GM12874 (cell line): Measurements from ENCODE around the gene RNU7-1.

ENCODE experiments used
- CTCF ChIP-seq: IDR thresholded peaks from 2 replicates; pipeline ENCODE4 v1.5.1; 2011; ENCODE audit warnings: low read depth, mild to moderate bottlenecking, control low read depth, low read length, moderate library complexity; ENCODE audit not compliant: insufficient read depth

The RNU7-1 gene

DNA sequence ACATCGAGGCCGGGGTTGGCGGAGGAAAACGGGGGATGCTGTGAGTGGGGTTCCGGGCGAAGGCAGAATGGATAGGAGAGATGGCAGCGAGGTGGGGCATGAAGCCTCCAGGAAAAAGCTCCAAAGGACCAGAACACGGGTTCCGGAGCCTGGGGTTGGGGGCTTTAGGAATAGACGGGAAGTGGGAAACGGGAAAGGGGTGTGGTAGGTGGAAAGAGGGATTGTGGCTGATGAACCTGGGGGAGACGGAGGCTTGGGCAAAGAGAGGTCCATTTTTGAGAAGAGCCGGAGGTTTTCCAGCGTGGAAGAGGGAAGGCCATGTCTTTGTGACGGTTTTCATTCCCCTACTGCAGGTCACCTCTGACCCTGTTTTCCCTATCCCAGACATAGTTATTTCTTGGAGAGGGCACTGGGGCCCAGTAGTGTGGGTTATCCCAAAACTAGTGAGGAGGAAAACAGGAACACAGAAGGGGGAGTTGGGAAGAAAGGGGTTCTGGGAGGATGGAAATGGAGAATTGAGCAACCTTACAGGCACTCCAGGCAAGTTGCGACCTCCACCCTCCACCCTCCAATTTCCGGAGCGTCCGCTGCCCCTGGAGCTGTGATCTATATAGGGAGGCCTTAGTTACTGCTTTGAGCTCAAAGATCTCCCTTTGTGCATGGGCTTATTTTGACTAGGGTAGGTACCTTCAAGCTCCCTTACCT lies 14.8 kb upstream of the RNU7-1 start:
- TF ChIP-seq CTCF = no peak

DNA sequence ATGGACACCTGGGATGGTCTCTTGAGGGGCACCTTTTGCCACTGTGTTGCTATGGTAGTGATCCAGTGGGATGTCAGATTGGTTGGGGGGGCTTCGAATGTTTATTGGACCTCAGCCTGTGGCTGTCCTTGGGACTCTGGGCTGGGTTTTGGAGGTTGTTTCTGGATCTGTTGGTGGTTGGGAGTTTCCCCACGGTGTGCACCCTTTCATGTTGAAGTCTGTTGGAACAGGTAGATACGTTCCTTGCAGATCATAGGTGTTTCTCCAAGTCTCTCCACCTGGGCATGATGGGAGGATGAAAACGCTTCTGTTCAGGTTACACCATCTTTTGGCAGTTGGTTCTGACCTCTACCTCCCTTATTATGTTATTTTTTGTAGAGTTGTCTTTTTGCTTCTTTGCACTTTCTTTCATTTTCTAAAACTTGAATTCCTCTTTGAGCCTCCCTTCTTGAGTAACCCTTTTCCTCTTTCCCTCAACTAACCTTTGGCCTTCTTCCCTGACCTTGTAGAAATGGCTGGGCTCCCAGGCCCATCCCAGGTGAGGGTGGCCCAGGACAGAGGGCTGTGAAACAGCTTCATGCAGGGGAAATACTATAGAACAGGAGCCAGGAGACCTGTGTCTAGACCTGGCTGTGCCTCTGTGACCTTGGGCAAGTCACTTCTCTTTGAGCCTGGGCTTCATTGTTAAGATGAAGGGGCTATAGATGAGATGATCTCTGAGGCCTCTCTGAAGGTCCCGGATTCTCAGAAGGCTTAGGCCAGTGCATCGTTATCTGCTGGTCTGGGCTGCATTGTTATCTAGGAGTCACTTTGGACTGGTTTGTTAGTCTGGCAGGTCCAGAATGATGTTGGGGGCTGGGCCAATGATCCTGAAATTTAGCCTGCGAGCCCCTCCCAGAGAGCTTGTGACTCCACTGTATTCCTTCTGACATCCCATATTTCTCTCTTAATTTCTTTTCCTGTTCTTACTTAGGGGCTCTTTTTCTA lies 13.9 kb upstream of the RNU7-1 start:
- TF ChIP-seq CTCF = no peak

- TF ChIP-seq CTCF = no peak
Measured at GRCh38 chr12:6932766-6933165, 10.8 kb upstream of the RNU7-1 start.

DNA sequence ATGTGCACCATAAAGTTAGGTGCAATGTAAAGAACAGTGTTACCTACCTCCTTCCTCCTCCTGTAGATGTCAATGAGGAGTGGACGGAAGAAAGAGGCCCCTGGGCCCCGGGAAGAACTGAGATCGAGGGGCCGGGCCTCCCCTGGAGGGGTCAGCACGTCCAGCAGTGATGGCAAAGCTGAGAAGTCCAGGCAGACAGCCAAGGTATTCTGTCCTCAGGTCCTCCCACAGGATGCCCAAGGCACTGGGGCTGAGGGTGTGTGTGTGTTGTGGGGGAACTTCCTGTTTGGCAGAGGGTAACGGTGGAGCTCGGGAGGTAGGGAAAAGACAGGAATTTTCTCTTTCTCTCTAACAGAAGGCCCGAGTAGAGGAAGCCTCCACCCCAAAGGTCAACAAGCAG lies 9.5 kb upstream of the RNU7-1 start:
- TF ChIP-seq CTCF = no peak

- TF ChIP-seq CTCF = no peak
Measured at GRCh38 chr12:6935371-6936193, 8.0 kb upstream of the RNU7-1 start.

GRCh38 chr12:6936194-6936635 lies 7.4 kb upstream of the RNU7-1 start:
- no peak for TF ChIP-seq CTCF
